K562 (cell line): ENCODE results near the gene SERF2. TPM values are rescaled to one million over a fixed set of nuclear protein-coding genes. Genes with fewer than 3 reads are reported as not detected.

ENCODE experiments used
- ATAC-seq: fragments of 200-7000 bp; cut with Tn5 transposase; 3 replicates; pipeline ENCODE4 v1.9.1; 2020; ENCODE audit warnings: moderate library complexity
- BruUV-seq: library from RNA; stranded (reverse); fragments of 400-500 nt; replicated peaks from 2 replicates; lab custom pipeline; 2021; lab: Mats Ljungman, UMichigan
- CTCF ChIA-PET: fragments of 300-600 bp; formaldehyde crosslinking; extraction: SDS; loops from one replicate; lab custom pipeline; 2021; ENCODE audit warnings: low intra/inter-chr PET ratio; lab: Yijun Ruan, JAX
- POLR2A ChIA-PET: fragments of 300-600, 350-650 bp; sonication (Branson Sonifier 250); formaldehyde crosslinking; extraction: SDS; loops from one replicate; lab custom pipeline; 2021; ENCODE audit warnings: antibody characterized with exemption, inconsistent platforms; lab: Yijun Ruan, JAX
- DNase-seq, 4 experiments: peaks; one replicate each; pipeline versions ENCODE4 v3.0.0 to v3.0.0-alpha.2; 2011 to 2018; ENCODE audit warnings: low spot score in 3 of 4, mixed read lengths in 3 of 4; ENCODE audit errors: extremely low read depth in 1 of 4
- FAIRE-seq: peaks from 2 replicates; lab custom pipeline; 2011; peaks lifted over from hg19 to GRCh38; lab: Jason Lieb, UNC
- H2AFZ ChIP-seq: 2 replicates; pipeline ENCODE4 v1.6.0; 2011; ENCODE audit warnings: low read depth, low read length, control low read depth, inconsistent platforms
- H3K27ac ChIP-seq: fragments of 200-600 bp; 3 replicates; pipeline ENCODE4 v1.8.0; 2011; ENCODE audit warnings: low read depth, mild to moderate bottlenecking, control low read depth, inconsistent platforms, low read length, moderate library complexity, mixed read lengths; ENCODE audit errors: extremely low read depth
- H3K27me3 ChIP-seq, 2 experiments: fragments of 300-600 bp in 1 of 2; 2 replicates in 1 of 2; 3 replicates in 1 of 2; pipeline versions ENCODE4 v1.6.0 to v1.8.0; 2011; ENCODE audit warnings: inconsistent platforms in 2 of 2, low read length in 2 of 2, mild to moderate bottlenecking in 1 of 2, mixed read lengths in 1 of 2, moderate library complexity in 1 of 2; ENCODE audit not compliant: control insufficient read depth in 2 of 2, insufficient read depth in 2 of 2
- H3K36me3 ChIP-seq: fragments of 300-600 bp; 3 replicates; pipeline ENCODE4 v1.8.0; 2011; ENCODE audit warnings: mild to moderate bottlenecking, low read length, inconsistent platforms; ENCODE audit not compliant: control insufficient read depth, insufficient read depth
- H3K4me1 ChIP-seq, 2 experiments: fragments of 200-600 bp in 1 of 2; replicated peaks in 1 of 2; 2 replicates in 1 of 2; 3 replicates in 1 of 2; pipeline versions ENCODE4 v1.5.1 to v1.8.0; 2011; ENCODE audit warnings: inconsistent platforms in 2 of 2, low read length in 2 of 2, mild to moderate bottlenecking in 1 of 2, mixed read lengths in 1 of 2, moderate library complexity in 1 of 2; ENCODE audit not compliant: control insufficient read depth in 2 of 2, insufficient read depth in 2 of 2
- H3K4me2 ChIP-seq: 2 replicates; pipeline ENCODE4 v1.6.1; 2011; ENCODE audit warnings: low read length, control low read depth, inconsistent platforms, mixed read lengths; ENCODE audit not compliant: insufficient read depth
- H3K4me3 ChIP-seq: fragments of 200-600 bp; sonication (generic), shearing (Covaris generic); 2 replicates; pipeline ENCODE4 v1.5.1; 2016; ENCODE audit warnings: control low read depth, inconsistent platforms
- H3K79me2 ChIP-seq: fragments of 200-600 bp; 3 replicates; pipeline ENCODE4 v1.8.0; 2011; ENCODE audit warnings: low read length, inconsistent platforms; ENCODE audit not compliant: control insufficient read depth, insufficient read depth
- H3K9ac ChIP-seq, 2 experiments: 2 replicates each; pipeline versions ENCODE4 v1.6.0 to v1.6.1; 2011; ENCODE audit warnings: low read depth in 2 of 2, low read length in 2 of 2, control low read depth in 1 of 2, inconsistent platforms in 1 of 2, mild to moderate bottlenecking in 1 of 2, mixed read lengths in 1 of 2; ENCODE audit not compliant: insufficient read depth in 1 of 2
- H3K9me1 ChIP-seq: one replicate; pipeline ENCODE4 v1.6.0; 2011; ENCODE audit warnings: inconsistent platforms, mild to moderate bottlenecking, low read length, moderate library complexity; ENCODE audit not compliant: control insufficient read depth, insufficient read depth
- H3K9me3 ChIP-seq: replicated peaks from 2 replicates; pipeline ENCODE4 v1.5.1; 2011; ENCODE audit warnings: low read depth, low read length, inconsistent platforms; ENCODE audit not compliant: control insufficient read depth, insufficient read depth
- H4K20me1 ChIP-seq: replicated peaks from 2 replicates; pipeline ENCODE4 v1.6.1; 2011; ENCODE audit warnings: low read length, inconsistent platforms, mixed read lengths; ENCODE audit not compliant: control insufficient read depth, insufficient read depth
- POLR2G ChIP-seq: fragments of 200-400 bp; formaldehyde crosslinking; IDR thresholded peaks from 2 replicates; pipeline ENCODE4 v1.6.1; 2017; ENCODE audit warnings: low read depth, mild to moderate bottlenecking, antibody characterized with exemption, low read length, moderate library complexity
- WGBS: fragments of 100-300 bp; shearing (Covaris generic); methylation state at CpG from one replicate; pipeline ENCODE4 v1.1.6; 2016; ENCODE audit warnings: low coverage, mixed read lengths; ENCODE audit not compliant: insufficient coverage; ENCODE audit errors: missing lambda C conversion rate; 5-methylcytosine and 5-hydroxymethylcytosine counted together
- in situ Hi-C: fragments of 300-500 bp; cut with MboI; formaldehyde crosslinking; loops from 4 replicates; pipeline ENCODE4 v1.15.0; 2018; ENCODE audit warnings: inconsistent platforms, mixed read lengths
- intact Hi-C: fragments of 100-400 bp; cut with micrococcal nuclease; formaldehyde crosslinking; loops from 2 replicates; pipeline ENCODE4 v1.14.2; 2022
- polyA plus RNA-seq, 8 experiments: library from polyadenylated mRNA; depleted of rRNA in 4 of 8; stranded (reverse) in 5 of 8; unstranded in 3 of 8; fragments of >200 nt; fragmentation: Nextera tagmentation in 2 of 8; fragmentation: Illumina TruSeq in 1 of 8; extraction: Ambion mirVana in 2 of 8; extraction: Trizol in 1 of 8; gene quantifications; 2 replicates each; pipeline versions ENCODE4 v1.2.1 to v1.2.3, GENCODE V29; 2011 to 2014; ENCODE audit warnings: inconsistent platforms in 1 of 8, missing spikeins in 1 of 8
- total RNA-seq, 7 experiments: library from RNA; depleted of rRNA in 6 of 7; stranded (reverse); fragments of >200 nt in 6 of 7; fragmentation: Illumina TruSeq in 2 of 7; extraction: Trizol in 2 of 7; gene quantifications; 2 replicates each; pipeline versions ENCODE4 v1.2.1 to v1.2.3, GENCODE V29; 2011 to 2021; ENCODE audit warnings: low replicate concordance in 1 of 7
- TF ChIP-seq, protein P1 (sequence below): fragments of 250-450 bp; sonication (Bioruptor Pico); IDR thresholded peaks from 2 replicates; pipeline ENCODE4 v1.5.0; 2020; ENCODE audit warnings: mild to moderate bottlenecking

The SERF2 gene
- total and polyA plus RNA-seq, 9 of the 15 experiments (the other 6 are each of a cell fraction or from before 2014, with no cell fraction given), result 497 to 3,360 (median 867) TPM

DNA sequence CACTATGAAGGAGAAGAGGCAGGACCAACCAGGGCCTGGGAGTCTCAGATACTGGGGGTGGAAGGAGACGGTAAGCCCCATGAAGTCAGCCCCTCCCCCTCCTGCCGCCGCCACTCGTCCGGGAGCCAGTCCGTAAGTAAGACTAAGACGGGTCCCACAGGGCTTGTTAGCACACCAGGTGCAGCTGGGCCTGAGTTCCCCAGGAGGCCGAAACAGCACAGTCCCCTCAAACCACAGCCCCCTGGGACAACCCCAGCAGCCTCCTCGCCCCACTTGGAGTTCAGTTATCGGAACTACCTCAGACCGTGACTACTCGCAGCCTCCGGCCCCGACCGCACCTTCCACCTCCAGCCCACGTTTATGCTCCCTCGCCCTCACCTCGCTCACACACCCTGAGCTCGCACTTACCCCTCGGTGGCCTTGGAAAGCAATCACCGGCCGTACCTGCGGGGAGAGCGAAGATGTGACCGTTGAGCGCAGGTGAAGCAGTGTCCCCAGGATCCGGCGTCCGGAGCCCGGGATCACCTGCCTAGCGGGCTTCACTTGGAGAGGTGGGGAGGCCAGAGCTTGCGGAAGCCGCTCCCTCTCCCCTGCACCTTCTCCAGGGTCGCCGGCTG is 15.9 kb upstream of the SERF2 start:
- peak in 1 of 4 experiments; percentile 40 for DNase-seq
- WGBS, result 58% methylated on average over 25 of the region's 35 CpGs
- Histone ChIP-seq H3K9ac (peak overlapping the region in 1 of 2 experiments; percentile 86; a peak in 2 of 4 replicates), H3K27me3 (no peaks in the 10 kb centered on the region), H3K9me1 (no peaks in the 10 kb centered on the region), H4K20me1 (no peaks in the 10 kb centered on the region; the same call in 1 of the 2 replicates), H3K4me2 (peak overlapping the region; percentile 75), H3K4me3 (peak overlapping the region; percentile 32), H3K4me1 (peaks cover 5 to 19% of the 10 kb centered on the region in 2 experiments; a peak in 4 of 5 replicates), H3K36me3 (peaks cover 30% of the 10 kb centered on the region), H3K27ac (no peak overlapping the region), H2AFZ (peak overlapping the region; percentile 71)
- peak; percentile 41 for ATAC-seq
- intact Hi-C loops, result no loop called here
- no peak for FAIRE-seq
- in situ Hi-C loops, result no loop called here
- no TSS peak for BruUV-seq
- TF ChIP-seq, protein P1, sequence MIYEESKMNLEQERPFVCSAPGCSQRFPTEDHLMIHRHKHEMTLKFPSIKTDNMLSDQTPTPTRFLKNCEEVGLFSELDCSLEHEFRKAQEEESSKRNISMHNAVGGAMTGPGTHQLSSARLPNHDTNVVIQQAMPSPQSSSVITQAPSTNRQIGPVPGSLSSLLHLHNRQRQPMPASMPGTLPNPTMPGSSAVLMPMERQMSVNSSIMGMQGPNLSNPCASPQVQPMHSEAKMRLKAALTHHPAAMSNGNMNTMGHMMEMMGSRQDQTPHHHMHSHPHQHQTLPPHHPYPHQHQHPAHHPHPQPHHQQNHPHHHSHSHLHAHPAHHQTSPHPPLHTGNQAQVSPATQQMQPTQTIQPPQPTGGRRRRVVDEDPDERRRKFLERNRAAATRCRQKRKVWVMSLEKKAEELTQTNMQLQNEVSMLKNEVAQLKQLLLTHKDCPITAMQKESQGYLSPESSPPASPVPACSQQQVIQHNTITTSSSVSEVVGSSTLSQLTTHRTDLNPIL (CRISPR knock-in tag), result no peak
- TF ChIP-seq POLR2G, result peak; percentile 80
- TF ChIP-seq, all 486 proteins: peak for 1
- no peaks in the 10 kb centered on the region for H3K9me3 ChIP-seq
- CTCF ChIA-PET, result no interaction called here
- POLR2A ChIA-PET, result interaction anchor here (0.6 to 3.2 kb wide), 12 partner anchors 11 to 370 kb away, joined by 3 to 13 read pairs (median 4); partner anchors contain the start of genes HYPK and SERF2
- H3K79me2 ChIP-seq, result no peaks in the 10 kb centered on the region
